Keratinocyte (primary cell): ENCODE results near the gene SASH1. TPM values are rescaled to one million over a fixed set of nuclear protein-coding genes. Genes with fewer than 3 reads are reported as not detected.

Experiments
- DNase-seq: peaks from one replicate; pipeline ENCODE4 v3.0.0-alpha.2; 2011; ENCODE audit warnings: low read depth, missing footprints, low spot score
- FAIRE-seq: peaks from 2 replicates; lab custom pipeline; 2011; peaks lifted over from hg19 to GRCh38; lab: Jason Lieb, UNC
- H2AFZ ChIP-seq: 2 replicates; pipeline ENCODE4 v1.6.0; 2012; ENCODE audit warnings: low read length, control low read depth, inconsistent platforms; ENCODE audit not compliant: control insufficient read depth
- H3K27ac ChIP-seq: 2 replicates; pipeline ENCODE4 v1.5.1; 2011; ENCODE audit warnings: low read length; ENCODE audit not compliant: control insufficient read depth, insufficient read depth
- H3K27me3 ChIP-seq: 3 replicates; pipeline ENCODE4 v1.6.0; 2011; ENCODE audit warnings: low read length; ENCODE audit not compliant: control insufficient read depth, insufficient read depth; ENCODE audit errors: extremely low read depth
- H3K36me3 ChIP-seq, 2 experiments: 2 replicates in 1 of 2; 3 replicates in 1 of 2; pipeline ENCODE4 v1.5.1; 2011; ENCODE audit warnings: low read length in 2 of 2, mild to moderate bottlenecking in 1 of 2; ENCODE audit not compliant: control insufficient read depth in 2 of 2, insufficient read depth in 2 of 2; ENCODE audit errors: extremely low read depth in 1 of 2
- H3K4me1 ChIP-seq: 3 replicates; pipeline ENCODE4 v1.5.1; 2011; ENCODE audit warnings: low read length; ENCODE audit not compliant: control insufficient read depth, insufficient read depth; ENCODE audit errors: extremely low read depth
- H3K4me2 ChIP-seq: 3 replicates; pipeline ENCODE4 v1.6.0; 2011; ENCODE audit warnings: low read depth, low read length; ENCODE audit not compliant: control insufficient read depth, insufficient read depth; ENCODE audit errors: extremely low read depth
- H3K4me3 ChIP-seq, 3 experiments: fragments of 200-600 bp in 1 of 3; sonication (generic) in 1 of 3; 2 replicates in 2 of 3; 3 replicates in 1 of 3; pipeline ENCODE4 v1.5.1; 2011 to 2016; ENCODE audit warnings: low read length in 3 of 3, mild to moderate bottlenecking in 3 of 3, control low read depth in 2 of 3, inconsistent platforms in 1 of 3, low read depth in 1 of 3, mixed read lengths in 1 of 3, mixed run types in 1 of 3, moderate library complexity in 1 of 3; ENCODE audit not compliant: control insufficient read depth in 2 of 3, insufficient read depth in 2 of 3; ENCODE audit errors: extremely low read depth in 1 of 3
- H3K79me2 ChIP-seq: 2 replicates; pipeline ENCODE4 v1.6.0; 2012; ENCODE audit warnings: low read length; ENCODE audit not compliant: control insufficient read depth, insufficient read depth
- H3K9ac ChIP-seq: 3 replicates; pipeline ENCODE4 v1.6.0; 2011; ENCODE audit warnings: low read length; ENCODE audit not compliant: control insufficient read depth, insufficient read depth; ENCODE audit errors: extremely low read depth
- H3K9me1 ChIP-seq: 3 replicates; pipeline ENCODE4 v1.6.0; 2011; ENCODE audit warnings: low read length; ENCODE audit not compliant: control insufficient read depth, insufficient read depth; ENCODE audit errors: extremely low read depth
- H3K9me3 ChIP-seq: 2 replicates; pipeline ENCODE4 v1.5.1; 2012; ENCODE audit warnings: low read depth, low read length; ENCODE audit not compliant: control insufficient read depth
- H4K20me1 ChIP-seq: 3 replicates; pipeline ENCODE4 v1.6.0; 2011; ENCODE audit warnings: low read length; ENCODE audit not compliant: control insufficient read depth, insufficient read depth; ENCODE audit errors: extremely low read depth
- CTCF ChIP-seq, 3 experiments: IDR thresholded peaks in 1 of 3; conservative IDR thresholded peaks in 1 of 3; optimal IDR thresholded peaks in 1 of 3; 2 replicates in 2 of 3; 3 replicates in 1 of 3; pipeline versions ENCODE3 to v1.5.1; 2011; ENCODE audit warnings: low read length in 3 of 3, mild to moderate bottlenecking in 3 of 3, moderate library complexity in 2 of 3, control low read depth in 1 of 3, inconsistent platforms in 1 of 3; ENCODE audit not compliant: insufficient read depth in 2 of 3; ENCODE audit errors: extremely low read depth in 1 of 3
- EZH2 ChIP-seq: IDR thresholded peaks from one replicate; pipeline ENCODE4 v1.6.1; 2012; ENCODE audit warnings: inconsistent platforms, mild to moderate bottlenecking, low read length, moderate library complexity
- dilution Hi-C: fragments of 300-500 bp; cut with MboI; formaldehyde crosslinking; loops from one replicate; pipeline ENCODE4 v1.7.0; 2020; ENCODE audit warnings: low sequenced_read_pairs; ENCODE audit not compliant: extremely low pct_ligation_motif_present
- polyA plus RNA-seq, 5 experiments: library from polyadenylated mRNA; depleted of rRNA in 3 of 5; stranded (reverse) in 3 of 5; stranded (forward) in 1 of 5; unstranded in 1 of 5; fragments of >200 nt; gene quantifications; 1 replicate in 1 of 5; 2 replicates in 3 of 5; 3 replicates in 1 of 5; pipeline versions ENCODE4 v1.2.1 to v1.2.3, GENCODE V29; 2011 to 2012; ENCODE audit warnings: missing spikeins in 2 of 5, low read depth in 1 of 5, low replicate concordance in 1 of 5

The SASH1 gene
- polyA plus RNA-seq, 1 donor (not counting 4 experiments of a cell fraction or from before 2014, with no cell fraction given): 4.4 TPM

GRCh38 chr6:148365041-148365440 is 22.4 kb downstream of the SASH1 start:
- DNase-seq: no peak
- Histone ChIP-seq H3K79me2 (no peaks in the 10 kb centered on the region), H3K9me3 (no peaks in the 10 kb centered on the region), H3K9ac (no peak overlapping the region), H3K27ac (no peak overlapping the region), H4K20me1 (no peaks in the 10 kb centered on the region), H2AFZ (no peak overlapping the region), H3K9me1 (no peaks in the 10 kb centered on the region), H3K27me3 (no peaks in the 10 kb centered on the region), H3K4me2 (no peak overlapping the region), H3K4me1 (peaks cover 27% of the 10 kb centered on the region), H3K36me3 (no peaks in the 10 kb centered on the region), H3K4me3 (no peak overlapping the region)
- TF ChIP-seq EZH2: no peak
- dilution Hi-C loops: no loop called here
- no peak for FAIRE-seq

- no peak overlapping the region for H3K4me3 ChIP-seq
- no peak overlapping the region for H3K9ac ChIP-seq
- H3K27me3 ChIP-seq: no peaks in the 10 kb centered on the region
- TF ChIP-seq CTCF (optimal IDR thresholded peaks at IDR 0.05 in 1 of 3, IDR thresholded peaks at IDR 0.05 in 1 of 3, conservative IDR thresholded peaks at IDR 0.05 in 1 of 3; ENCODE audit: extremely low read depth in 1 of 3, insufficient read depth in 2 of 3, low read length in 3 of 3) (peak in 1 of 3 experiments; percentile 53), EZH2 (no peak)
- dilution Hi-C loops: no loop called here
- H3K79me2 ChIP-seq: peaks cover 3% of the 10 kb centered on the region
- peak overlapping the region; percentile 35 for H3K4me2 ChIP-seq
- H2AFZ ChIP-seq: peak overlapping the region; percentile 63
- H3K4me1 ChIP-seq: peaks cover 38% of the 10 kb centered on the region
- FAIRE-seq: peak; percentile 69
- H3K27ac ChIP-seq: peak overlapping the region; percentile 65
- H3K9me1 ChIP-seq: no peaks in the 10 kb centered on the region
- H4K20me1 ChIP-seq: no peaks in the 10 kb centered on the region
- DNase-seq: no peak
- H3K9me3 ChIP-seq: no peaks in the 10 kb centered on the region
- H3K36me3 ChIP-seq: no peaks in the 10 kb centered on the region
These were observed 24.9 kb downstream of the SASH1 start for GRCh38 chr6:148367411-148368024.

GRCh38 chr6:148370176-148370575 is 27.5 kb downstream of the SASH1 start:
- no peaks in the 10 kb centered on the region for H4K20me1 ChIP-seq
- FAIRE-seq: no peak
- no peak for DNase-seq
- H3K4me3 ChIP-seq: no peak overlapping the region
- no peaks in the 10 kb centered on the region for H3K36me3 ChIP-seq
- H2AFZ ChIP-seq: no peak overlapping the region
- H3K79me2 ChIP-seq: peaks cover 5% of the 10 kb centered on the region
- TF ChIP-seq EZH2 (no peak), CTCF (optimal IDR thresholded peaks at IDR 0.05 in 1 of 3, IDR thresholded peaks at IDR 0.05 in 1 of 3, conservative IDR thresholded peaks at IDR 0.05 in 1 of 3; ENCODE audit: extremely low read depth in 1 of 3, insufficient read depth in 2 of 3, low read length in 3 of 3) (no peak)
- H3K9me3 ChIP-seq: no peaks in the 10 kb centered on the region
- H3K9me1 ChIP-seq: no peaks in the 10 kb centered on the region
- no peak overlapping the region for H3K27ac ChIP-seq
- no peak overlapping the region for H3K4me2 ChIP-seq
- H3K9ac ChIP-seq: no peak overlapping the region
- H3K27me3 ChIP-seq: no peaks in the 10 kb centered on the region
- dilution Hi-C loops: no loop called here
- H3K4me1 ChIP-seq: peaks cover 52% of the 10 kb centered on the region
